ENCODE data around the gene ADGRG2. TPM values are rescaled to one million over a fixed set of nuclear protein-coding genes. Genes with fewer than 3 reads are reported as not detected.

Gene ADGRG2
- total RNA-seq, 1 experiment from 2014 or later, result not detected

DNA sequence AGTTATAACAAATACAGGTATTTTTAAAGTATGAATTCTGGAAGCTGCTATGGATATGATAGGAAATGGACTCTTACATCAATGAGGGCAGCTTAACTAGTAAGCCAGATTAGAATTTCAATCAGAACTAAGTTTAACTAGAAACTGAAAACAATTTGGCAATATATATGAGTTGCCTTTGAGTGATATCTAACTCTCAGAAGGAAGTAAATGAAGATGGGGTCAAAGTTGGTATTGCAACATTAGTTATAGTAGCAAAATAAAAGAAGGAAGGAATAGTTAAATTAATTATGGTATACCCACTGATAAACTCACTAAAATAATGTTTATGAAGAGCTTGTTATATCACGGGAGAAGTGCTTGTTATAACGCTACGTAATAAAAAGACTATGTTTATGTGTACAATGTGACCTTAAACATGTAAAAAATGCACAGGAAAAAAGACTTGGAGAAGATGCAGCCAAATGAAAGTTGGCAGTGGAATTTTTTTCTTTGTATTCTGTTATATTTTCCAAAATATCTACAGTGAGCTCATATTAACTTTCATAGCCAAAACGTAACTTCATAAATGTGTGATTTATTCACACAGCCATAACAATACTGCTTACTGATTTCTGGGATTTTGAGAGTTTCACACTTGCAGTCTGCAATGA lies 172.9 kb downstream of the ADGRG2 start:
- no TSS peak for BruUV-seq (replicated peaks)
- Histone ChIP-seq H3K4me1 (no peaks in the 10 kb centered on the region), H3K4me3 (ENCODE audit: low read depth, low read length) (no peak overlapping the region), H3K27me3 (replicated peaks; ENCODE audit: control insufficient read depth, insufficient read depth, low read length) (no peaks in the 10 kb centered on the region), H3K9me3 (no peaks in the 10 kb centered on the region), H3K36me3 (ENCODE audit: control insufficient read depth, insufficient read depth, low read length) (no peaks in the 10 kb centered on the region; the same call in 1 of the 2 replicates)
- intact Hi-C loops (cut with micrococcal nuclease; ENCODE audit: unreplicated experiment), result no loop called here
- Mint-ChIP-seq H3K4me1 (ENCODE audit: low read depth, unreplicated experiment) (no peaks in the 10 kb centered on the region), H3K27ac (ENCODE audit: unreplicated experiment) (no peak overlapping the region), H3K27me3 (ENCODE audit: insufficient read depth, unreplicated experiment) (no peaks in the 10 kb centered on the region), H3K36me3 (ENCODE audit: insufficient read depth, unreplicated experiment) (peaks cover 5% of the 10 kb centered on the region), H3K9me3 (ENCODE audit: unreplicated experiment) (no peaks in the 10 kb centered on the region), H3K4me3 (ENCODE audit: unreplicated experiment) (no peak overlapping the region)
- ChIA-PET POLR2A (no interaction called here), CTCF (no interaction called here)
- DNase-seq, result no peak
- TF ChIP-seq, protein P1, sequence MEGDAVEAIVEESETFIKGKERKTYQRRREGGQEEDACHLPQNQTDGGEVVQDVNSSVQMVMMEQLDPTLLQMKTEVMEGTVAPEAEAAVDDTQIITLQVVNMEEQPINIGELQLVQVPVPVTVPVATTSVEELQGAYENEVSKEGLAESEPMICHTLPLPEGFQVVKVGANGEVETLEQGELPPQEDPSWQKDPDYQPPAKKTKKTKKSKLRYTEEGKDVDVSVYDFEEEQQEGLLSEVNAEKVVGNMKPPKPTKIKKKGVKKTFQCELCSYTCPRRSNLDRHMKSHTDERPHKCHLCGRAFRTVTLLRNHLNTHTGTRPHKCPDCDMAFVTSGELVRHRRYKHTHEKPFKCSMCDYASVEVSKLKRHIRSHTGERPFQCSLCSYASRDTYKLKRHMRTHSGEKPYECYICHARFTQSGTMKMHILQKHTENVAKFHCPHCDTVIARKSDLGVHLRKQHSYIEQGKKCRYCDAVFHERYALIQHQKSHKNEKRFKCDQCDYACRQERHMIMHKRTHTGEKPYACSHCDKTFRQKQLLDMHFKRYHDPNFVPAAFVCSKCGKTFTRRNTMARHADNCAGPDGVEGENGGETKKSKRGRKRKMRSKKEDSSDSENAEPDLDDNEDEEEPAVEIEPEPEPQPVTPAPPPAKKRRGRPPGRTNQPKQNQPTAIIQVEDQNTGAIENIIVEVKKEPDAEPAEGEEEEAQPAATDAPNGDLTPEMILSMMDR (IDR thresholded peaks at IDR 0.05; ENCODE audit: insufficient read depth in 1 of 2, low read depth in 1 of 2, low read length in 1 of 2, severe bottlenecking in 1 of 2, unreplicated experiment in 1 of 2), result no peak

DNA sequence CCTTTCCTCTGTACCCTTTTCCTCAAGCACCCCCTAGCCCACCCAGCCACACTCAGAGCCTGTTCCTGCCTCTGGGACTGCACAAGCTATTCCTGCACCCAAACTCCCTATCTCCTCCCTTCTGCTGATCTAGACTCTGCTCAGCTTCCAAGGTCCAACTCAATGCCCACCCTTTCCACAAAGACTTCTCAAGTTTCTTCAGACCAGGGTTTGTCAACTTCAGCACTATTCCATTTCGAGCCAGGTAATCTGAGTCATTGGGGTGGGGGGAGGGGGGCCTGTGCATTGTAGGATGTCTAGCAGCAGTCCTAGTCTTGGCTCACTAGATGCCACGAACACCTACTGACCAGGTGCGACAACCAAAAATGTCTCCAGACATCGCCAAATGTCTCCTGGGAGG lies 175.7 kb downstream of the ADGRG2 start:
- Mint-ChIP-seq H3K36me3 (ENCODE audit: insufficient read depth, unreplicated experiment) (peaks cover 24% of the 10 kb centered on the region), H3K4me3 (ENCODE audit: unreplicated experiment) (no peak overlapping the region), H3K27me3 (ENCODE audit: insufficient read depth, unreplicated experiment) (no peaks in the 10 kb centered on the region), H3K4me1 (ENCODE audit: low read depth, unreplicated experiment) (peaks cover 6% of the 10 kb centered on the region), H3K9me3 (ENCODE audit: unreplicated experiment) (no peaks in the 10 kb centered on the region), H3K27ac (ENCODE audit: unreplicated experiment) (no peak overlapping the region)
- DNase-seq, result no peak
- Histone ChIP-seq H3K4me1 (no peaks in the 10 kb centered on the region; the same call in 1 of the 2 replicates), H3K36me3 (ENCODE audit: control insufficient read depth, insufficient read depth, low read length) (no peaks in the 10 kb centered on the region; the same call in 1 of the 2 replicates), H3K27me3 (replicated peaks; ENCODE audit: control insufficient read depth, insufficient read depth, low read length) (no peaks in the 10 kb centered on the region), H3K4me3 (ENCODE audit: low read depth, low read length) (no peak overlapping the region), H3K9me3 (no peaks in the 10 kb centered on the region)
- BruUV-seq (replicated peaks), result no TSS peak
- TF ChIP-seq, protein P1 (IDR thresholded peaks at IDR 0.05; ENCODE audit: insufficient read depth in 1 of 2, low read depth in 1 of 2, low read length in 1 of 2, severe bottlenecking in 1 of 2, unreplicated experiment in 1 of 2), result no peak
- POLR2A ChIA-PET, result no interaction called here
- CTCF ChIA-PET, result no interaction called here
- intact Hi-C loops (cut with micrococcal nuclease; ENCODE audit: unreplicated experiment), result no loop called here

DNA sequence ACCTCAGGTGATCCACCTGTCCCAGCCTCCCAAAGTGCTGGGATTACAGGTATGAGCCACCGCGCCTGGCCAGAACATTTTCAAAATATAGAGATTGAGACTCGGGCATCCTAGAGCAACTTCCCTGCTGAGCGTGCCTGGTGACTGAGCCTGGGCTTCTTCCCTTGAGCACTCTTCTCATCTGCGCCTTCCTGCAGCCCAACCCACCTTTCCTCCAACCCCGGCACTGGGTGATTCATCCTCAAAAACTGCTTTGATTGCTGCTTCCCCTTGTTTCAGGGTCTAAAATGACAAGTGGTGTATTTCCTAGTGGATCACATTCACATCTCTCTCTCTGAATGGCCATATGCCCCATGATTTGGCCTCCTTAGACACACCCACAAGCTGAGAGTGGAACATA lies 176.1 kb downstream of the ADGRG2 start:
- Mint-ChIP-seq H3K27ac (ENCODE audit: unreplicated experiment) (no peak overlapping the region), H3K27me3 (ENCODE audit: insufficient read depth, unreplicated experiment) (no peaks in the 10 kb centered on the region), H3K4me1 (ENCODE audit: low read depth, unreplicated experiment) (peaks cover 8% of the 10 kb centered on the region), H3K4me3 (ENCODE audit: unreplicated experiment) (no peak overlapping the region), H3K36me3 (ENCODE audit: insufficient read depth, unreplicated experiment) (peaks cover 27% of the 10 kb centered on the region), H3K9me3 (ENCODE audit: unreplicated experiment) (no peaks in the 10 kb centered on the region)
- no peaks in the 10 kb centered on the region for H3K27me3 ChIP-seq (replicated peaks; ENCODE audit: control insufficient read depth, insufficient read depth, low read length)
- H3K4me3 ChIP-seq (ENCODE audit: low read depth, low read length), result no peak overlapping the region
- no peaks in the 10 kb centered on the region; the same call in 1 of the 2 replicates for H3K4me1 ChIP-seq
- ChIA-PET CTCF (no interaction called here), POLR2A (no interaction called here)
- no peaks in the 10 kb centered on the region; the same call in 1 of the 2 replicates for H3K36me3 ChIP-seq (ENCODE audit: control insufficient read depth, insufficient read depth, low read length)
- intact Hi-C loops (cut with micrococcal nuclease; ENCODE audit: unreplicated experiment), result no loop called here
- no peaks in the 10 kb centered on the region for H3K9me3 ChIP-seq
- BruUV-seq (replicated peaks), result no TSS peak
- TF ChIP-seq, protein P1 (IDR thresholded peaks at IDR 0.05; ENCODE audit: insufficient read depth in 1 of 2, low read depth in 1 of 2, low read length in 1 of 2, severe bottlenecking in 1 of 2, unreplicated experiment in 1 of 2), result no peak
- no peak for DNase-seq
